Hepatocyte (in vitro differentiated cells): ENCODE data around the gene F12.

Source experiments
- EZH2phosphoT487 ChIP-seq: fragments of 200-600 bp; sonication (generic); IDR thresholded peaks from one replicate; pipeline ENCODE4 v1.6.1; 2018; ENCODE audit warnings: antibody characterized with exemption, mild to moderate bottlenecking, low read depth, moderate library complexity; ENCODE audit not compliant: unreplicated experiment, severe bottlenecking
- TF ChIP-seq, protein P1 (sequence below): fragments of 200-600 bp; sonication (generic); IDR thresholded peaks from 2 replicates; pipeline ENCODE4 v1.5.1; 2016; ENCODE audit warnings: antibody characterized with exemption, mild to moderate bottlenecking; ENCODE audit not compliant: poor library complexity

DNA sequence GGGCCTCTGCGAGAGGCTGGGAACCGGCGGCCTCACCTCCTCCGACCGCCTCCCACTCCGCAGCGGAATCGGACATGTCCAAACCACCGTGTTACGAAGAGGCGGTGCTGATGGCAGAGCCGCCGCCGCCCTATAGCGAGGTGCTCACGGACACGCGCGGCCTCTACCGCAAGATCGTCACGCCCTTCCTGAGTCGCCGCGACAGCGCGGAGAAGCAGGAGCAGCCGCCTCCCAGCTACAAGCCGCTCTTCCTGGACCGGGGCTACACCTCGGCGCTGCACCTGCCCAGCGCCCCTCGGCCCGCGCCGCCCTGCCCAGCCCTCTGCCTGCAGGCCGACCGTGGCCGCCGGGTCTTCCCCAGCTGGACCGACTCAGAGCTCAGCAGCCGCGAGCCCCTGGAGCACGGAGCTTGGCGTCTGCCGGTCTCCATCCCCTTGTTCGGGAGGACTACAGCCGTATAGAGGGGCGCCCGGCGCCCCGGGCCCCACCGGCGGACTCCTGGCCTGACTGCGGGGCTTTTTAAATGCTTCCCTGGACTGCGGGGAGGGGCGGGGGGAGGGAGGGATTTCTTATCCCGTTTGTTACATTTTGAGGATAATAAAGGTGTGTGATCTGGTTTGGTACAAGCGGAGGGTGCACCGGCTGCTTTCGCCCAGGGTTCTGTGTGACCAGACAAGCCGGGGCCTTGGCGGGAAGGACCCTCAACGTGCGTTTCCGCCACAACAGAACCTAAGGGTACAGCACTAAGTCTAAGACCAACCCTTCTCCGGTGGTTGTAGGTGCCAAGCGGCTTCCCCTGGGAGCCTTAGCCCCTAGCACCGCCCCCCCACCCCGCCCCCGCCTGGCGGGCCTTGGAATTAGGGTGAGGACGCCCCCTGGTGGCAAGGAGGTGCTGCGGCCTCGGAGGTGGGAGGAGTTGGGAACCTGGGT is 46.6 kb upstream of the F12 start:
- TF ChIP-seq, protein P1, sequence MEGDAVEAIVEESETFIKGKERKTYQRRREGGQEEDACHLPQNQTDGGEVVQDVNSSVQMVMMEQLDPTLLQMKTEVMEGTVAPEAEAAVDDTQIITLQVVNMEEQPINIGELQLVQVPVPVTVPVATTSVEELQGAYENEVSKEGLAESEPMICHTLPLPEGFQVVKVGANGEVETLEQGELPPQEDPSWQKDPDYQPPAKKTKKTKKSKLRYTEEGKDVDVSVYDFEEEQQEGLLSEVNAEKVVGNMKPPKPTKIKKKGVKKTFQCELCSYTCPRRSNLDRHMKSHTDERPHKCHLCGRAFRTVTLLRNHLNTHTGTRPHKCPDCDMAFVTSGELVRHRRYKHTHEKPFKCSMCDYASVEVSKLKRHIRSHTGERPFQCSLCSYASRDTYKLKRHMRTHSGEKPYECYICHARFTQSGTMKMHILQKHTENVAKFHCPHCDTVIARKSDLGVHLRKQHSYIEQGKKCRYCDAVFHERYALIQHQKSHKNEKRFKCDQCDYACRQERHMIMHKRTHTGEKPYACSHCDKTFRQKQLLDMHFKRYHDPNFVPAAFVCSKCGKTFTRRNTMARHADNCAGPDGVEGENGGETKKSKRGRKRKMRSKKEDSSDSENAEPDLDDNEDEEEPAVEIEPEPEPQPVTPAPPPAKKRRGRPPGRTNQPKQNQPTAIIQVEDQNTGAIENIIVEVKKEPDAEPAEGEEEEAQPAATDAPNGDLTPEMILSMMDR: peak; percentile 99
- TF ChIP-seq EZH2phosphoT487: no peak
